ENCODE results near the gene PDE8A.
"Not testable (repeated sequence)": the region's sequence is repeated elsewhere in the genome, so short reads cannot be mapped to it uniquely, and the experiment has no call there.

Gene PDE8A

DNA sequence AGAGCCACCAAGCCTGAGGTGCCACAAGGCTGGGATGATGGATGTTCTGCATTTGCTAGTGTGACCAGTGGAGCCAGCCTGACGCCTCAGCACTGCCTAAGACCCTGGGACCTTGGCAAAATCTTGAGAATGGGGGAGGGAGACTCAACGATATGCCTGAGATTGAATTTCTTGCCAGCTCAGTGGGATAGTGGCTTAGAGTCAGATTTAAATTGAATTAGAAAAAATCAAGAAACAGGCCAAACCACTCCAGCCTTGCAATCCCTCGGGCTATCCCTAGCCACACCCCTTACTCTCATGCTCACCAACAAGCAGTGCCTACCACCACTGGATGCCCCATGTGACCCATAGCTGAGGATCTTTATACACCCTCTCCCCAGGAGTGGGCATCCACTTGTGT, 18.7 kb upstream of the PDE8A start:
- no peak for DNase-seq

DNA sequence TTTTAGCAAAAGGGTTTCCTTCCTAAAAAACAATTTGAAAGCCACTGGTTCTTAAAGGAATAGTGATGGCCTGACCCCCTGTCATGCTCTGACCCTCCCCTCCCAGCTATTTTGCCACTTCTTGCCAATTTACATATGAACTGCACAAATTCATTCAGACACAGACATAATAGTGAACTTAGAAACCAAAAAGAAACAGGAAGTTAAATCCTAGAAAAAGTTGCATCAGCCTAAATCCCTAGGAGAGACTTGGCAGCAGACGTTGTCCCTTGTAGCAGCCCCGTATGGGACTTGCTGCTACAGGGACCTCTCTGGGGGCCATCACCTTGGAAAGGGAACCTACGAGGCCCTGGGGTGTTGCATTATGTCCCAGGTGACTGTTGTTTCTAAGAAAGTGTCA, 14.3 kb upstream of the PDE8A start:
- DNase-seq, result no peak

DNA sequence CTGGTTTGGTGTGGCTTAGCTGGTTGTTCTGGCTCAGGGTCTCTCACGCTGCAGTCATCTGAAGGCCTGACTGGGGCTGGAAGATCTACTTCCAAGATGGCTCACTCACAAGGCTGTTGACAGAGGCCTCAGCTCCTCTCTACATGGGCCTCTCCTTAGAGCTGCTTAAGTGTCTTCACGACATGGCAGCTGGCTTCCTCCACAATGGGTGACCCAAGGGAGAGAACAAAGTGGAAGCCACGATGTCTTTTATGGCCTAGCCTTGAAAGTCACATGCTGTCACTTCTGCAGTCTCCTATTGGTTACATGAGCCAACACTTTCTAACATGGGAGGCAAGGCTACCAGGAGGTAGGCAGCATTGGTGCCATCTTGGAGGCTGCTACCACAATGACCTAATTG, 13.4 kb upstream of the PDE8A start:
- DNase-seq, result no peak

DNA sequence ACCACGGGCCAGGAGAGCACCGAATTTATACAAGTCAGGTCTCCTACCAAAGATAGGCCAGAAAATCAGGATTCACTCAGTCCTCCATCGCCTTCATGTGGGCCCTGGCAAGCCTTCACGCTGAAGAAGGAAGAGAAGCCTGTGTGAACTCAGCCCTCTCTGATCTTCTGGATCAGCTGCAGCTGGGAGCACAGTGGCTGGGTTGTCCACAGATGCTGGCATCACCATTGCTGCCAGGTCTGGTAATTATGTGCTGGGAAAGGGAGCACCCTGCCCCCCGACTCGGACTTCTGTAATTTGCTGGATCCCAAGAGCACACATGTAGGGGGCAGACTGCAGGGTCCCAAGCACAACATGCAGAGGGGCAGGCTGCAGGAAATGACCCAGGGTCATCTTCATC, 12.4 kb upstream of the PDE8A start:
- no peak for DNase-seq

DNA sequence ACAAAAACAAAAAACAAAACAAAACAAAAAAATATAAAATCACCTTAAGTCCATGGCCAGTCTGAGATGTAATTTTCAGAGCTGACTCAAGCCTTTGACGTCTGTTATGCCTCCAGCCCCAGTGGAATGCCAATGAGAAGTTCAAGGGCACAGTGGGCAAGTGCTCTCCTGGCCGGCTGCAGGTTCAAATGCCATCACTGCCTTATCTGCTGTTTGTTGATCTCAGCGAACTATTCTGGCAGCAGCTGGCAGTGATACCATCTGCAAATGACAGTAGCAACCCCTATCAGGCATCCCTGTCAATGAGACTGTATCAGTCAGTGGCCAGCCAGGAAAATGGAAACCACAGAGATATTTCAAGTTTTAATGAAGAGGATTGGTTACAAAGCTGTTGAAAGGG, 10.8 kb upstream of the PDE8A start:
- DNase-seq, result no peak

DNA sequence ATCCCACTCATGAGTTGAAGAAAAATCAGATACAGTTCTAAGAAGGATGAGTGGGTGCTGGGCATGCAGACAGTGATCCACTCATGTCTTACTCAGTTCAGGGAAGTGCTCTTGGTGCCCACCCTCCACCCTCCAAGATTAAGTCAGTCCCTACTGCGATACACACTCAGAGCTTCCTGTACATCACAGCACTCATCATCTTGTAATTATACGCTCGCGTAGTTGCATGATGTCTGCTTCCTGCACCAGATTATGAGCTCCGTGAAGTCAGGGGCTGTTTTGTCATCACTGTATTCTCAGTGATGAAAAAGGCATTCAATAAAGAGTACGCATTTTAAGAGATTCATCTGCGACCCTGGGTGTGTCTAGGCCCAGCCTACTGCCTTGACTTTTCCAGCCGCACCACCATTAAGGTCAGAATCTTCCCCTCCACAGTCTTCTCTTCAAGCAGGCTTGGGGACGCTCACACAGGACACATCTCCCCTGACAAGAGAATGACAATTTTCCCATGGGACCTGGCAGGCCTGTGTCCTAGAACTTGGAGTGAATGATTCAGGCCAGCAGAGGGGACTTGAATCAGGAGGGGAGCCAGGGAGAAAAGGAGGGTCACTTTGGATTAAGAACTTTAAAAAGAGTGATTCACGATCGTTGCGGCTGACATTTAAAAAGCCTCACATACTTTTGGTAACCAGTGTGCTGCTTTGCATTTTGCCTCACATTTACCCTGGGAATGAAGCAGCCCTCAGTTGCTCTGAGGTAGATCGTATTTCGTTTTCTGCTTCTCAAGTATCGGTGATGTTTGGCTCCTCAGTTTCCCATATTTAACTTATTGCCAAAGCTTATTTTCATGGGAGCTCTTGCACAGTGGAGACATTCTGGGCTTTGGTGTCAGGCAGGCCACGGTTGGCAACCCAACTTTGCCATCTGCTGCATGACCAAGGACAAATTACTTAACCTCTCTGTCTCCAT, 7.9 kb upstream of the PDE8A start:
- no peak for DNase-seq

DNA sequence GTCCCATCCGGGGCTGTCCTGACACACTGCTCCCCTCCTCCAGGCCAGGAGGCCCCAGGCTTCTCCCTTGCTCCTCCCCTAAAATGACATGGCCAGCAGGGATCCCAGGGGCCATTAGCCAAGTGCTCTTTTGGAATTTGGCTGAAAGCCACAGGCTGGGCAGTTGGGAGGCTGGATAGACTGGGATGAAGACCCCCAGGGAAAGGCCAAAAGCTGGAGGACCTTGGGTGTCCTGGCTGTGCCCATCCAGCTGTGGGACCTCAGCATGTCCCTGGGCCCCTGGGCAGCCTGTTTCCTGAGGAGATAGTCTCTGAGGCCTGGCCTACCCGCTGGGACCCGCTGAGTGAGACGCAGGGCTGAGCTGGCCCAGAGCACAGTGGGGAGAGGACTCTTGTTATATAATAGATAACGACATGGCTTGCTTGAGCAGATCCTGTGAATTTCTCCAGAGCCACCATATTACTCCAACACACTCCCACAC, 5.7 kb upstream of the PDE8A start:
- DNase-seq, result no peak

DNA sequence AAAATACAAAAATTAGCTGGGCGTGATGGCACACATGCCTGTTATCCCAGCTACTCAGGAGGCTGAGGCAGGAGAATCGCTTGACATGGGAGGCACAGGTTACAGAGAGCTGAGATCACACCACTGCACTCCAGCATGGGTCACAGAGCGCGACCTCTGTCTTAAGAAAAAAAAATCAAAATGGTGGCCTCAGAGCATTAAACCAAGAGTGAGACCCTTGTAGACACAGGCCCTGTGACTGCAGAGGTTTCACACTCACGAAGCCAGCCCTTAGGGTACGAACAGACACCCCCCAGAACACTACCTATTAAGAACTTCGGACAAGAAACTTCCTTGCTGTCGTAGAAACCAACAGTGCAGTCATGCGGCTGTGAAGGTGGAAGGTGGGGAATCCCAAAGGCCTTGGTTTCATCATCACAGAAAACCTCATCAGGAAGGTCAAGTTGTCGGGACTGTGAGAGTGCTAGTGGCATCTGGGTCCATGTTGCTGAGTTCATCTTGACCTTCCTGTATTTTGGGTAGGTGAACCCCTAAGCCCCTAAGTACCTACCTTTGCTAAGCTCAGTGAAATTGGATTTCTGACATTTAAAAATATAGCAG, 4.8 kb upstream of the PDE8A start:
- DNase-seq, result no peak

DNA sequence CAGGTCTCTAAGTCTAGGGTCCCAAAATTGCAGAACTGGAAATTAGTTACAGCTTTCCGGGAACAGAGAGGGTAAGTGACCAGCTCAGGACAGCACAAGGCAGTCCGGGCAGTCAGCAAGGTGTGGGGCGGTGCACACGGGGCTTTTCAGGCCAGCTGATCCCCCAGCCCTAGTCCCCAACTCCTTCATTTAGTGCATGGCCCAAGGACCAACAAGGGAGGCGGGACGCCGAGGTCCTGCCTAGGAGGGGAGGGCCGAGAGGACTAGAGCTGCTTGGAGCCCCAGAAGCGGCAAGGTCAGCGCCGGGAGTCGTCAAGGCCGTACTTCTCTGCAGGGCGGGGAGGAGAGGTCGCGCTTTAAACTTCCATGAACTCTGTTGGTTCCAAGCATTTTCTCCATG, 2.0 kb upstream of the PDE8A start:
- DNase-seq, result no peak

DNA sequence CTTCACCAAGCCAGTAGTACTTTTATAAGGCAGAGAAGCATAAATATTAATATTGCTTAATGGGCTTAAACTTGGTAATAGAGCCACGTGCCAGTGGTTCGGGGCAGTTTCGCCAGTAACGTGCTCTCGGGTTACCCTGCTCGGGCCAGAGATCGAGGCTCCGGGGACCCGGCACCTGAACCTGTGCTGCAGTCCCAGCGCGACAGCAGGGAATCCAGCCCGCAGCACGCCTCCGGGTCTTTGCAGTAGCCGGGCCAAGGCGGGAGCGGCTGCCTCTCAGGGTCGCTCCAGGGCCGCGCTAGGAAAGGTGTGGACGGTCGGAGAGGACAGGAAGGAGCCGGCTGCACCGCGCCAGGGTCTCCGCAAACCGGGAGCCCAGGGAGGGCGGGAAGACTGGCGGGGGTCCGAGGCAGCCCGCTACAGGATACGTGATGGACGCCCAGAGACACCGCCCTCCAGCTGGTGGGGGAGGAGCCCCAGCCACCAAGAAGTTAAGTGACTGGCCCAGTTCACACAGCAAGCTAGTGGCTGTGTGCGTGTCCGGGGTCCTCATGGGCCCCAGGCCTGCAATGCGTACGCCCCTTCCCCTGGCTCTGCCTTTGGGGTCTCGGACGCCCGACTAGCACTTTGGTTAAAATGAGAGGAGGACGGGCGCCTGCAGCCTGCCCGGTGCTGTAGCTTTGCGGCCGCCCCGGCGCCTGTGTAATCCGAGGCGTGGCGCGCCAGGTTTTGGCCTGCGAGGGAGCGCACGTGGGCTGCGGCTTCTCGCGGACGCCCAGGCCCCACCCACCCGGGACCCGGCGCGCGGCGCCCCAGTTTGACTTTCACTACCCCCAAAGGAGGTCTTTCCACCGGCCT, 1.2 kb upstream of the PDE8A start:
- DNase-seq, result peak; percentile 77

DNA sequence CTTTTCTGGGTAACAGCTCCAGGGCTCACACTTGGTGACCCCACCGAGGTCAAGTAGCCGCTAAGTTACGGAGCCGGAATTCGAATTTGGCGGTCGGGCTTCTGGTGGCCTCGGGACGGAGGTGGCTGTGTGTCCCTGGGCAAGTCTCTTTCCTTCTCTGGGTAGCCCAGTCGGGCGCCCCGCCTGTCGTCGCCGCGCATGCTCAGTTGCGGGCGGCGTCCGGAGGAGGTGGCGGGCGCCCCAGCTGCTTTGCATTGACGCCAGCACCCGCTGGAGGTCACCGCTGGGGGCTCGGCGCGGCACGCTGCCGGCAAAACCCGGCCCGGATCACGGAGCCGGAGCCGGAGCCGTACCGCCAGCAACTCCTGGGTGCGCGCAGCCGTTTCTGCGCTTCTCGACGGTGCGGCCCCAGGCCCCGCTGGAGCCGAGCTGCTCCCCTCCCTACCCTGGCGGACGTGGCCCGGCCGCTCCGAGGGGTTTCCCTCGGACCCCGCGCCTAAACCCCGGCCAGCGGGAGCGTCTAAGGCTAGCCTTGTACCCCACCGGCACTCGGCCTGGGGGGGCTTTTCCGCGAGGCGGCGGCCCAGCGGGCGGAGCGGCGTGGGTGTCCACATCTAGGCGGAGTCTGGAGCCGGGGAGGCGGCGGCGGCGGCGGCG, 474 bp upstream of the PDE8A start:
- peak; percentile 95 for DNase-seq

DNA sequence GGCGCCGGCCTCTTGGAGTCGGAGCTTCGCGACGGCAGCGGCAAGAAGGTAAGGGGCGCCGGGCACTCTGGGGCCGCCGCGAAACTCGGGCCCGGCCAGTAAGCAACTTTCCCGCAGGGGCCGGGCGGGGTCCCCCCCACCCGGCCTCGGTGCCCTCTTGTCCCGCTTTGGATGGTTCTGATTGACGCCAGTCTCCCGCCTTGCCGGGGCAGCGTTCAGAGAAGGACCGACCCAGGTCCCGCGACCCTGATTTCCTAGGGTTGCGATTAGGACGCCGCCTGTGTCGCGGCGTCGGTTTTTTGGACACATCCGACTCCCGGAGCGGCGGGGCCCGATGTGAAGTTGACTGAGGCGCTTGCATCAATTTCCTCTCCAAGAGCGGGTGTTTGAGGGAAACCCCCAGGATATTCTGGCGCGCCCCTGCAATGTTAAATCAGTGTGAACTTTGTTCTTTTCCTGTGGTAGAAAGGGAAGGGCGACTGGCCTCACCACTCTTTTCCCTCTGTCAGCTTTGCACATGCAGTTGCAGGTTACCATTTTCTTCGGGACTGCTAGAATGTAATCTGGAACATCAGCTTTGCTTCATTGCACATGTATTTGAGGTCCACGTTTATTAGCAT, 755 bp downstream of the PDE8A start:
- DNase-seq, result peak; percentile 37

DNA sequence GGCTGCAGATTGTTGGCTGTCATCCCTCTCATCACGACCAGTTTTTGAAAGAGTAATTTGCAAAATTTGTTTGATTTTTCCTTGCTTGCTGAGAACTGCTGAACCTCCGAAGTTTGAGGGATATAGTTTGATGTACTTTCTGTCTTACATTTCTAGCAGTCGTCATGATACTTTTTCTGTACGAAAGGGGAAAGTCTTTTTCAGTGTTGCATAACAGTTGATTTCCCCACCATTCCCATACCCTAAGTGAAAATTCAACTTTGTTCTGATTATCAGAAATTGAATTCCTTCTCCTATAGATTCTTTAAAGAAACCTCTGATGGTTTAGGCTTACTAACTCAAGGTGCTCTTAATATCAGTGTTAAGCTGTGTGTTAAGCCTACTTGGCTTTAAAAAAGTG, 1.6 kb downstream of the PDE8A start:
- no peak for DNase-seq

DNA sequence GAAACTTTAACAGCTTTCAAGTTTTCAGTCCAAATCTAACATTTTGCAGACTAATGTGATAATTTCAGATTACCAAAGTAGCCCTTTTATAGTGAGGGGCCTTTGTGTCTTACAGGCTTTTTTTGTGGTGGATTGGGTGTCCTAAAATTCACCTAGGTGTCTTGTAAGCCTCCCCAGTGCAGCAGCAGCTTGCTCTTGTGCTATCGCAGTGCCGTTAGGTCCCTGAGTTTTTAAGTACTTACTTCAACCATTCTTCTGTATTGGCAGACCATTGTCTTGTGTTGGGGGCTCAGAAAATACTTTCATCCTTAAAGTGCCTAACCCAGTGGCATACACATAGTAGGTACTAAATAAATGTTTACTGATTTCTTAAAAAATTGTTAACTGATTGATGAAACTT, 2.1 kb downstream of the PDE8A start:
- no peak for DNase-seq

DNA sequence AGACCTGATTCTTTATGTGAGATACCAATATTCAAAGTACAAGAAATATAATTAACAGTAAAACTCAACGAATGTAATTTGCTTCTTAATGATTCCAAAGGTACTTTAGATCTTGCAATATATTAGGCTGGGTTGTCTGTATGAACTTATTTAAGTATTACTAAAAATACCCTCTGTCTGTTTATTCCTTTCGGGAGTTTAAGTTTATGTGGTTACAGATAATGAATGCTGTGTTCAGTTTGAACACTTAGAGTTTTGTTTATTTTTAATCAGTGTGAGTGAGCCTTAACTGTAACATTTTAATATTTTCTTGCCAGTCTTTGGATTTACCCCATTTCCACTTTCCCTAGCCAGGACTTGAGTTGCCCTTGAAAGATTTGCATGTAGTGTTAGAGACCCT, 3.5 kb downstream of the PDE8A start:
- DNase-seq, result no peak

DNA sequence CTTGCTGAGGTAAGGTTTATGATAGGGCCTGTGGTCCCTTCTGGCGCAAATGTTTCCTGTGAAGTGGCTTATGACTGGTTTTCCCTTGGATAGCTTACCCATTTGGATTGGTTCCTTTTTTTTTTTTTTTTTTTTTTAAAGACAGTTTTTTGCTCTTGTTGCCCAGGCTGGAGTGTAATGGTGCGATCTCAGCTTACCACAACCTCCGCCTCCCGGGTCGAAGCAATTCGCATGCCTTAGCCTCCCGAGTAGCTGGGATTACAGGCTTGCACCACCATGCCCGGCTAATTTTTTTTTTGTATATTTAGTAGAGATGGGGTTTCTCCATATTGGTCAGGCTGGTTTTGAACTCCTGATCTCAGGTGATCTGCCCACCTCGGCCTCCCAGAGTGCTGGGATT, 5.7 kb downstream of the PDE8A start:
- not testable (repeated sequence) for DNase-seq

DNA sequence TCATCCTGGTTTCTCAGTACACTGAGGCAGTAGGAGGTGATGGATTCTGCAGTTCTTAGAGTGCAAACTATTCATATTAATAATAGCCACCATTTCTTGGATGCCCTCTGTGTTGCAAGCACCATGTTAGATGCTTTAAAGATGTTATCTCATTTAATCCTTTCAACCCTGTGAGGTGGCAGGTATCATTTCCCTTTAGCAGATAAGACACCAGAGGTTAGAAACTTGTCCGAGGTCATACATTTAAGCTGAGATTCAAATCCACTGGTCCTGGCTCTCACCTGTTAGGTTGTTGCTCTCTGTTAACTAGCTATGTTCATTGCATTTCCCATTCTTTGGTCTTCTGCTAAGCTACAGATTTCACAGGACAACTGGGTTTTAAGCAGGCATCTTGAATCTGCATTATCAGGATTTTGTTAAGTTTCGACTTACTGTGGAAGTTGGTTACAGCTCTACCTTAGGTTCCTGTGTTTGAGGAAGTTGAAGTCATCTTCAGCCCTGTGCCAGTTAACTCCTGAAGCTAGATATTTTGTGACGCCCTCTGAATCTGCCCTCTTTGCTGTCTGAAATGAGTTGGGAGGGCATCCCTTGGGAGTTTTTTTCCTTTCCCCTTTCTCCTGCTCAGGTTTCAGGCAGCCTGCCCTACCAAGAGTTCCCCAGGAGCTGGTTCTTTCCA, 6.4 kb downstream of the PDE8A start:
- DNase-seq, result no peak

DNA sequence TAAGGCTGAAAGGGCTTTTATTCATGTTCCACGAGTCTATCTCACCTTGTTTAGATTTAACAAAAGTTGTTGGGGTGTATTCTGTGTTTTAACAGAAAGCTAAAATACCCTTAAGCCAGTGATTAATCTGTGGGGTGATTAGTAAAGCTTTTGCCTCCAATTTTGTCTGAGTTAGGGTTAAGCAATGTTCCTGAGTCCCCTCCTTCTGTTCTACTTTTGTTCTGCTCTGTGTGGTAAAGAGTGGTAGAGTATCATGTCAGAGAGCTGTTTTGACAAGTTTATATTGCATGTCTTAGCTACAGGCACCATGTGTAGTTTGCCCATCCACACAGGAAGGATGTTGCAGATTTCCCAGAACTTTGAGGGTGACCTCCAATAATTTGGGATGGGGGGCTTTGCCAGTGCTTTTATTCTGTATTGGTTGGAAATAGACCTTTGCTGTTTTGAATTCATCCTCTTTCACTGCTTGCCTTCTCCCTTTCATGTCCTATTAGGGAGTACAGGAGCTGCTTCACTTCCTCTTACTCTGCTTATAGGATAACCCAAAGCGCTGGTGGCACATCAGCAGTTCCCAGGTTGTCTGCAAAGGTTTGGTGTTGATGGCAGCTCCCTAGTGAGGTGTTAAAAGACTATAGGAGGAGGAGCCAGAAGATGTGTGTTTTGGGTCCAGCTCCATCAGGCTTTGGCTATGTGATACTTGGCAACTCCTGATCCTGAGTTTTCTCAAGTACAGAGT, 7.4 kb downstream of the PDE8A start:
- no peak for DNase-seq

DNA sequence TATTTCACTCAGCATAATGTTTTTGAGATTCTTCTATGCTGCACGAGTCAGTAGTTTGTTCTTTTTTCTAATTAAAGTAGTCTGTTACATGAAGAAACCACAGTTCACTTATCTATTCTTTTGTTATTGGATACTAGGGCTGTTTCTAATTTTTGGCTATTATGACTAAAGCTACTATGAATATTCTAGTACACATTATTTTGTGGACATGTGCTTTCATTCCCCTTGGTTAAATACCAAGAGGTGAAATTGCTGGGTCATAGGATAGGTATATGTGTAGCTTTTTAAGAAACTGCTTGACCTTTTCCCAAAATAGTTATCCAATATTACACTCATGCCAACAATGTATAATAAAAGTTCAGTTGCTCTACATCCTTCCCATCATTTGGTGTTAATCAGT, 8.9 kb downstream of the PDE8A start:
- no peak for DNase-seq

DNA sequence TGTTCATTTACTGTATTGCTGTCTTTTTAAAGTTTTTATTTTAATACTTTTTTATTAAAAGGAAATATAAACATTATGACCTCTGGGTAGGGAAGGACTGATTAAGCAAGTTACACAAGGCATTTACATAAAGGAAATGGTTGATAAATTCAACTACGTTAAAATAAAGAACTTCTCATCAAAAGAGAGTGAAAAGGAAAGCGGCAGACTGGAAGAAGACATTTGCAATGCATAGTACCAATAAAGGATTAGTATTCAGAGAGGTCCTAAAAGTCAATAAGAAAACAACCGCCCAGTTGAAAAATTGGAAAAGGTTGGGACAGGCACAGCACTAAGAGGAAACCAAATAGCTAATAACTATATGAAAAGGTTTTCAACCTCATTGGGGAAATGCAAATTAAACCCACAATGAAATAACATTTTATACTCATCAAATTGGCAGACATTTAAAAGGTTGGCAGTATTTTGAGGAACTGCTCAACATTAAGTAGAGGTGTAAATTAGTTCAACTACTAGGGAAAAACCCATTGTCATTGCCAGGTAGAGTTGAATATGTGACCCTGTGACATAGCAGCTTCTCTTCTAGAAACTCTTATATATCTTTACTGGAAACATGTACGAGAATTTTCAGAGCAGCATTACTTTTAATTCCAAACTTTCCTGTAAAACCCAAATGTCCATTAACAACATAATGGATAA, 9.5 kb downstream of the PDE8A start:
- DNase-seq, result no peak
